Endometrium (tissue), 2 donors: ENCODE measurements around the gene HYAL1.
"Not testable (repeated sequence)": the region's sequence is repeated elsewhere in the genome, so short reads cannot be mapped to it uniquely, and the experiment has no call there.

Experiments
- FAIRE-seq: peaks from 2 replicates; lab custom pipeline; 2012; peaks lifted over from hg19 to GRCh38; lab: Jason Lieb, UNC
- donor health status: control.
- donor health status: control.

The HYAL1 gene

DNA sequence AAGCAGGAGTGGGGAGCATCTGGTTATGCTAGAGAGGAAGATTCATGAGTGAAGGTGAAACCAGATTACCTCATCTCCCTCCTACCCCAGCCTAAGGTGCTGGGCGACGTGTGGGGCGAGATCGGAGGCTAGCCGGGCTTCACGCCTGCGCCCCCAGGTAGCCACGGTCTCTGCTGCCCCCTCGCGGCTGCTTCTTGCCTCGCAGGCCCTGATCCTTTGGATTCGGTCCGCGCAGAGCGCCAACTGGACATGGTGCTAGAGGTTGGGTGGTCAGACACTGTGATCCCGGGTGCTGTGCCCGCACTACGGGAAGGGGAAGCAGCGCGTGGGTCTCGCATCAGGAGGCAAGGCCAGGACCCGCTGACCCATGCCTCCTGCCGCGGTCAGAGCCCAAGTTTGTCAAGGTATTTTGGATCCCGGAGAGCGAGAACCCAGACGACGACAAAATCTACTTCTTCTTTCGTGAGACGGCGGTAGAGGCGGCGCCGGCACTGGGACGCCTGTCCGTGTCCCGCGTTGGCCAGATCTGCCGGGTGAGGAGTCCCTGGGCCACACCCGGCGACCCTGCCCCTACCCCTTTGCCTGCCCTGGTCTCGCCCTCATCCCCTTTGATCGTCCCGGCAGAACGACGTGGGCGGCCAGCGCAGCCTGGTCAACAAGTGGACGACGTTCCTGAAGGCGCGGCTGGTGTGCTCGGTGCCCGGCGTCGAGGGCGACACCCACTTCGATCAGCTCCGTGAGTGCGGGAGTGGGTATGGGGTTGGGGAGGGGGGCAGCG lies 30.3 kb downstream of the HYAL1 start:
- no peak for FAIRE-seq

DNA sequence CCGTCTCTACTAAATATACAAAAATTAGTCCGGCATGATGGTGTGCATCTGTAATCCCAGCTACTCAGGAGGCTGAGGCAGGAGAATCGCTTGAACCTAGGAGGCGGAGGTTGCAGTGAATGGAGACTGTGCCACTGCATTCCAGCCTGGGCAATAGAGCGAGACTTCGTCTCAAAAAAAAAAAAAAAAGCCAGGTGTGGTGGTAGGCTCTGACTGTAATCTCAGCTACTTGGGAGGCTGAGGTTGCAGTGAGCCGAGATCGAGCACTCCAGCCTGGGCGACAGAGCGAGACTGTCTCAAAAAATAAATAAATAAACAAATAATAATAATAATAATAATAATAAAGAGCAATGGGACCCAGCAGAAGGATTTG lies 30.9 kb downstream of the HYAL1 start:
- not testable (repeated sequence) for FAIRE-seq

DNA sequence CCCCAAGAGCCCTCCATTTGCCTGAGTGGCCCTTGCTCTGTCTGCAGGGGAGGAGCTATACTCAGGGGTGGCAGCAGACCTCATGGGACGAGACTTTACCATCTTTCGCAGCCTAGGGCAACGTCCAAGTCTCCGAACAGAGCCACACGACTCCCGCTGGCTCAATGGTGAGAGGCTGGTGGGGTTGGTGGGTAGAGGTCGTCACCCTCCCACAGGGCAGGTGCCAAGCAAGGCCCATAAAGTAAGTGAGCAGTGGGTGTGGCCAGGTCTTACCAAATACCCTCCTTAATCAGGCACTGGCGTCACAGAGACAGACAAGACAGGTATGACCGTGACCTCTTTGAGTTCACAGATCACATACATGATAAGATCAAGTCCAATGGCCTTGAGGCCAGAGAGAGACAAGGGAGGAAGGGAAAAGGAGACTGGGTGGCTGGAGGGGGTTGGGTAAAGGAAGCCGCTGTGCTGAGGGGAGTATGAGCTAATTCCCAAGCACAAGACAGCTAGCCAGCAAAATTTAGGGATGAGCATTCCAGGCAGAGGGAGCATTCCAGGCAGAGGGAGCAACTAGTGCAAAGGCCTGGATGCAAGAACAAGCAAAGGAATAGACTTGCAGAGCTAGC lies 31.9 kb downstream of the HYAL1 start:
- no peak for FAIRE-seq

GRCh38 chr3:50270422-50271224 lies 32.8 kb downstream of the HYAL1 start:
- no peak for FAIRE-seq

DNA sequence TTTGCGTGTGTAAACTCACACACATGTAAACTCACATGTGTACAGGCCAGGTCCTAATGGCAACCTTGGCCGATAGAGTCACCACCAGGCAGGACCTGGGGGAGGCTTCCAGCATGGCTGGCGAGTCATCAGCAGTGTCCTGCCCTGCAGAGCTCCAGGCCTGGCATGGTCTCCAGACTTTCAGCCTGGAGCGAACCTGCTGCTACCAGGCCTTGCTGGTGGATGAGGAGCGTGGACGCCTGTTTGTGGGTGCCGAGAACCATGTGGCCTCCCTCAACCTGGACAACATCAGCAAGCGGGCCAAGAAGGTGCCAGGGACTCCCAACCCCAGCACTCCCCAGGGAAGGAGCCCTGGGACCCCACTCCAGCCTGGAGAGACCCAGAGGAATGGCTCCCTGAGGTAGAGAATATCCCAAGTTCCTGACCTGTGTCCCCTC lies 33.4 kb downstream of the HYAL1 start:
- no peak for FAIRE-seq

GRCh38 chr3:50269460-50269859 lies 33.9 kb downstream of the HYAL1 start:
- no peak for FAIRE-seq

DNA sequence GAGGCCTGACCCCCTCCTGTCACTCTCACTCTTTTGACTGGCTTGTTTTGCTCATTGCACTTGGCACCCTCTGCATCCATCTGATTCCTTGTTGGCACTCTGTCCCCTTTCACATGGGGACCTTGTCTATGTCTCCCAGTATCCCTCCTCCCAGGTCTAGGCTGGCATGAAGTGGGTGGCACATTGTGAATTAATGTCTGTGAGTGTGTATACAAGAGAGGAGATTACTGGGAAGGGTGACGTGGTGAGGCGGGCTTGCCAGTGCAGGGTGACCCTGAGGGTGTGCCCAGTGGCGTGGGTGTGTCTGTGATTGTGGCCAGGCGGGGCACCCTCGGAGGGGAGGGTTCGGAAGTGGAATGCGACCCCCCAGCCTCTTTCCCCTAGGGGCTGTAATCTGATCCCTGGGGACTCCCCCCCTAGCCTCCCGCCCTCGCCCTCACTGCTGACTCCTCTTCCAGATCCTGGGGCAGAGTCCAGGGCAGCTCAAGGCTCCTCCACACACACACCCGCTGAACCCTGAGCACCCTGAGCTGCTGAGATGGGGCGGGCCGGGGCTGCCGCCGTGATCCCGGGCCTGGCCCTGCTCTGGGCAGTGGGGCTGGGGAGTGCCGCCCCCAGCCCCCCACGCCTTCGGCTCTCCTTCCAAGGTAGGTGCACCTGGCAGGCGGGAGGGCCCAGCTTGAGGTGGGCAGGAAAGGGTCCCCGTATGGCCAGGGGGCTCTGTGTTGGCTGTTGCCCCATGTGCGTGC lies 34.5 kb downstream of the HYAL1 start, which contains the start of gene SEMA3B:
TSS of gene SEMA3B (plus strand) at position 445 of the 749 bp plus-strand sequence. CDS start at position 539, 94 bp downstream.
- no peak for FAIRE-seq

DNA sequence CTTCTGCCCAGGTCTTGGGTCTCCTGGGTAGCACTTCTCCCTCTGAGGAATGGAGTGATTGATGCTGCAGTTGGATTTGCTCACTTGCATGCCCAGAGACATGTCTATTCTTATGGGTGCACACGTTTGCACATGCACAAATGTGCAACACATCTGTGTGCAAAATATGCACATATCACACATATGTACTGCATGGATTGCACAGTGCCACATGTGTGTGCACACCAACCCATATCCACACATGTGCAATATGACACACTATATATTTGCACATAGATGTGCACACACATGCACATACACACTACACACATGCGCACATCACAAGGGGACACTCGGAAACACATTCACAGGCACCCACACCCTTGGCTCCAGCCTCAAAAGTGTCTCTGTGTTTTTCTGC lies 35.1 kb downstream of the HYAL1 start:
- no peak for FAIRE-seq

DNA sequence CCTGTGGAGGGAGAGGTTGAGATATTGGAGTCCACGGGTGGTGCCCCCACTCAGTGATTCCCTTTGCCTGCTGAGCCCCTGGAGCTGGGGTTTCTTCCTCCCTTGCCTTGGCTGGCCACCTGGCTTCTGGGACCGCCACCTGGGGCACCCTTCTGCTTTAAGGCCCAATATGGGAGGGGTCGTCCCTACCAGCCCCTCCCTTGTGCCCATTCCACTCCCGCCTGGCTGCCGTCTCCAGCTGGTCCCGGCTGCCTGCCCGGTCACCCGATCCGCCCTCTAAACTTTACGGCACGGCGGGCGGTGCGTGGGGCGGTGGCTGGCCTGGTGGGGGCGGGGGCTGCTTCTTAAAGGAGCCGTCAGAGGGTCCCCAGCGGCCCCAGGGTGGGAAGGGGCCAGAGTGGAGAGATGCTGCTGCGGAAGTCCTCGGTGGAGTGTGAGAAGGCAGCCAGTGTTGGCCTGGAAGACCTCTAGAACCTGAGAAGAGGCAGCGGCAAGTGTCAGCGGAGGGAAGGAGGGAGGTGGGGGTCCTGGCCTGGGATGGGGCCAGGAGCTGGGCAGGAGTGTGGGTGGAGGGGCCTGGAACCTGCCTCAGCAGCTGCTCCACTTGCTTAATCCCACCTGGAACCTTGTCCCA lies 36.0 kb downstream of the HYAL1 start:
- FAIRE-seq: no peak

DNA sequence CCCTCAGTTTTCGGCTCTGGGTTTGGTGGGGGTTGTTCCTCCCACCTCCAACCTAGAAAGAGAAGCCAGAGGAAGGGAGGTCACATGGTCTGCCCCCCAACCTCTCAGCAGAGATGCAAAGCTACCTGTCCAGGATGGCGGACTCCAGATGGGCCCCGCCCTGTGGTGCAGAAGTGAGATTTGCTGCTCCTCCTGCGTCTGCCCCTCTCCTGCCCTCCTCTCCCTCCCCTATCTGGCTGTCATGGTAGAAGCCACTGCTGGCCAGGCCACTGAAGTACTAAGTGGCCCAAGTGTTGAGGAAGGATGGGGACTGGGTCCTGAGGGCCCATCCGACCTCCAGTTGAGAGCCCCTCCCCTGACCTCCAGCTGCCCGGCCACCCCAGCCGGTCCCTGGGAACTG lies 36.5 kb downstream of the HYAL1 start:
- FAIRE-seq: no peak

DNA sequence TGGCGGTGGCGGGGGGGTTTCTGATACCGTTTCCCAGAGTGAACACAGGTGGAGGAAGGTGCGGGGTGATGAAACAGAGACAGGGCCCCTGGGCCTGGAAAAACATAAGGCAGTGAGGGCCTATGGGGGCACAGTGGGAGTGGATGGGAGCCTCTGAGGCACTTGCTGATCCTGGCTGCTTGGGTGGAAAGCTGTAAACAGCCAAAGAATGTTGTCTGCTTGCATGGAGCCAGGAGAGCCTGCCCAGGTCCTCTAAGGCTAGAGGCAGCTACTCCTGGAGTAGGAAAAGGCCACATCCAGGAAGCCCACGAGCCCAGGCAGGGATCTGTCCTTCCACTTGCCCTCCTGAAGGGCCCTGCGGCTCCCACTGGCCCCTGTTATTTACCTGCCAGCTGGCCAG lies 37.4 kb downstream of the HYAL1 start:
- no peak for FAIRE-seq

DNA sequence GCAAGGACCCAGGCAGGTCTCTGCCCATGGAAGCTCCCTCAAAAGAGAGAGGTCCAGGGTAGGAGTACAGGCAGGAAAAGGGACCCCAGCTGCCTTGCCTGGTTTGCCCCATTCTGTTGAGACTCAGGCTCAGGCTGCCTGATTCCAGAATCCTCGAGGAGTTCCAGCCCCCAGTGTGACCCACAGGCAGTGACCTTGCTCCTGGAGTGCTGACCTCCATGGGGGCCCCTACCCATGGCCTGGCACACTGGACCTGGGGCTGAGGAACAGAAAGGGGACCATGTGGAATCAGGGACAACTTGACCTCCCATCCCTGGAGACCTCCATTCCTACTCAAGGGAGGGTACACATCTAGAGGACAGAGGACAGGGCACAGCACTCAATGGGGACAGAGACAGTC lies 37.8 kb downstream of the HYAL1 start:
- FAIRE-seq: no peak

GRCh38 chr3:50264964-50265485 lies 38.3 kb downstream of the HYAL1 start:
- no peak for FAIRE-seq

DNA sequence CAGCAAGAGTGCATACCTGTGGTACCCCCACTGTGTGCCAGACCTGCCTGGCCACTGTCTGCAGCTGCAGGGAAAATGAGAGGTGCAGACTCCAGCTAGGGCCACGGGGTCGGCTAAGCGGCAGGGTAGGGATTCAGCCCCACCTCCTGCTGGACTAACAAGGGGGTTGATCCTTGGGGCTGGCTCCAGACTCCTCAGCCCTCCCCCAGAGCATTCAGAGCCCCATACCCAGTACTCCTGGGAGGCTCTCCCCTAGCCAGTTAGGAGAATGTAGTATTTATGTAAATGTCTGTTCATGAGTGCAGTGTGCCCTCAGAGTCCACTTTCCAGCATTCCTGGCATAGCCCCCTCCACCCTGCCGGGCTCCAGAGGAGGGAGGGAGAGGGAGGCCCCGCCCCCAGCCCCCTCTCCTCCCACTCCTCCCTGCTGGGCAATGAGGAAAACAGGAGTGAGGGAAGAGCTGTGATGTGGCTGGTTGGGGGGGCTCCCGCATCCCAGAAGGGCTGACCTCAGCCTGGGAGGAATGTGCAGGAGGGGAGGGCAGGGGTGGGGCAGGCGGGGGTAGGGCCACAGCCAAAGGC lies 38.9 kb downstream of the HYAL1 start:
- no peak for FAIRE-seq

DNA sequence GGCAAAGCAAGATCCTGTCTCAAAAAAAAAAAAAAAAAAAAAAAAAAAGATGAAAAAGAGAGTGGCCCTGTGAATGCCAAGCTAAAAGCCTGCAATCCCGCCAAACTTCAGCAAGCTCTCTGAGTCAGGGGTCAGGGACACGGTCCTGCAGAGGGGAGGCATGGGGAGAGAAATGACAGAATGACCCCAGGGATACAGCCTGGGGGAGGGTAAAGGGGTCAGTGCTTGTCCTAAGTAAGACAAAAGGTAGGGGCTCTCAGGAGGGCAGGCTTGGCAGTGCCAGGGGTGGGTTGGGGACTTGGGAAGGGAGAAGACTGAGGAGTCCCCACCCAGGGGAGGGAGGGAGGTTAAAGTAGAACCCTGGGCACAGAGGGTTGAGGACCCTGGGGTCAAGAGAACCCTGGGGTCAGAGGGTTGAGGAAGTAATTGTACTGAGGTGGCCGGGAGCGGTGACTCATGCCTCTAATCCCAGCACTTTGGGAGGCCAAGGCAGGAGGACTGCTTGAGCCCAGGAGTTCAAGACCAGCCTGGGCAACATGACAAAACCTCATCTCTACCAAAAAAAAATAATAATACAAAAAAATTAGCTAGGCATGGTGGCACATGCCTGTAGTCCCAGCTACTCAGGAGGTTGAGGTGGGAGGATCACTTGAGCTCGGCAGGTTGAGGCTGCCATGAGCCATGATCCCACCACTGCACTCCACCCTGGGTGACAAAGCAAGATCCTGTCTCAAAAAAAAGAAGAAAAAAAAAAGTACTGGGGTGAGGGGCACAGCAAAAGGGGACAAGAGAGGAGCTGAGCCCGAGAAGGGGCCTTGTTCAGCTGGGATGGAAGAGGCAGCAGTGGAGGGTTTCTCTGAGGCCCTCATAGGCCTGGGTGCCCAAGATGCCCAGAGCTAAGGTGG lies 39.6 kb downstream of the HYAL1 start:
- FAIRE-seq: no peak

DNA sequence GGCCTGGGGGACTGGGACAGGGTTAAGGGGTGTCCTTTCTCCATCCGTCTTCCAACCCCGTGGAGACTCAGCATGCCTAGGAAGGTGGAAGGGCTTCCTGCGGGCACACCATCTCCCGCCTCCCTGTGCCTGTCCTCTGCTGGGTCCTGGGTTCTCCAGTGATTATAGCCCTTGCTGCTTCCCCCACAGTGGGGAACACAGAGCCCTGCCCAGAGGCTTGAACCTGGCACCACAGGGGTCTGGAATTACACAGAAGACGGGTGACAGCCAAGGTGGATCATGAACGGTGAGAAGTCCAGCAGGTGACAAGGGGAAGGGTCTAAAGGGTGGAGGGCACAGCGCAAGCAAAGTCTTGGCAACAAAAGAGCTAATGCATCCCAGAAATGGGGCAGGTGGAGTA lies 40.6 kb downstream of the HYAL1 start:
- FAIRE-seq: no peak

DNA sequence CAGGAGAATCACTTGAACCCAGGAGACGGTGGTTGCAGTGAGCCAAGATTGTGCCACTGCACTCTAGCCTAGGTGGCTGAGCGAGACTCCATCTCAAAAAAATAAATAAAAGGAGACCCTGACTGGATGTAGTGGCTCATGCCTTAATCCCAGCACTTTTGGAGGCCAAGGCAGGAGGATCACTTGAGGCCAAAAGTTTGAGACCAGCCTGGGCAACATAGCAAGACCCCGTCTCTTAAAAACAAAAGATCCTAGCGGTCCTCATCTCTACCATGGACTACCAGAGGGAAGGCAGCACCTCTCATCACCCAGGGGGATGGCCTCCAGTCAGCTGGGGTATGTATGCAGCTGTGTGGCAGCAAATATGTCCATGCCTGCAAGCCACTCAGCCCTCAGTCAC lies 41.2 kb downstream of the HYAL1 start:
- not testable (repeated sequence) for FAIRE-seq

- no peak for FAIRE-seq
Observed at GRCh38 chr3:50261505-50261904, 41.9 kb downstream of the HYAL1 start.

DNA sequence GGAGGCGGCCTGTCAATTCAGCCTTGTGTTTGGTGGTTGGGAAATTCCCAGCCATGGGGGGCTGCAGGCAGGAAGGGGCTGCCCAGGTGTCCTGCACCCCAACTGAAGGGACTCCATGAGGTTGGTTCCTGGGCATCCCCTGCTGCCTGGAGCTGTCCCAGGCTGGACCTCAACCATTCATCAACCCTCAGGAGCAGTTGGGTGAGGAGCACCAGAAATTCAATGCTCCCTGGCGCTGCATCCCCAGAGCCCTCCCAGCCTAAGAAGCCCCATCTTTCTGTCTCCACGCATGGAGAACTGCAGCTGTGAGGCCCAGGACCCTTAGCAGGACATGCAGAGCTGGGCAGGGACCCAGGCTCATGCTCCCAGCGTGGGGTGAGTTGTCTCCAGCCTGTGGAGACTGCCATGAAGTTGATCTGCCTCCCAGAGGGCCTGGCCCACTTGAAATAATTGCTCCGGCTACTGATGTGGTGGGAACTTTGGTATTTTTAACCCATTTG lies 42.4 kb downstream of the HYAL1 start:
- no peak for FAIRE-seq
